Measurements from ENCODE around the gene OR4C5.

DNA sequence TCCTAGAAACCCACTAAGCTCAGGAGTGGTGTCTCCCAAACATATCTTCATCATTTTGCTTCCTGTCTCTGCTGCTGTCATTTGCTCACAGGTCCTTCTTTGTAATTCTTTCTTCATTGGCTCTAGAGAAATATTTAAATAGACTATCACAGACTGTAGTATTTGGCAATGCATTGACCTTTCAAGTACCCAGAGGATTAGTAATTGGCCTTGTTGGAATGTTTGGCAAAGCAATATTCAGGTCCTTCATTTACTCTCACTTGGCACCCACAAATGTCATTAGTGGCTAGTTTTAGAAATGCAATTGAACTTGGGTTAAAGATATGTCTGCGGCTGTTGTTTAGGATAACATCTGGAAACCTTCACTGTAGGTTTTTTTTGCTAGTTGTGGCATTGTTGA lies 11.6 kb downstream of the OR4C5 start:
- TF ChIP-seq SIN3A (IDR thresholded peaks at IDR 0.05; ENCODE audit: low read depth, low read length): no peak
- no peak for TF ChIP-seq REST (IDR thresholded peaks at IDR 0.05; ENCODE audit: low read depth, low read length)
- no peak for TF ChIP-seq HDAC6 (IDR thresholded peaks at IDR 0.05; ENCODE audit: unreplicated experiment)
- TF ChIP-seq, protein P1, sequence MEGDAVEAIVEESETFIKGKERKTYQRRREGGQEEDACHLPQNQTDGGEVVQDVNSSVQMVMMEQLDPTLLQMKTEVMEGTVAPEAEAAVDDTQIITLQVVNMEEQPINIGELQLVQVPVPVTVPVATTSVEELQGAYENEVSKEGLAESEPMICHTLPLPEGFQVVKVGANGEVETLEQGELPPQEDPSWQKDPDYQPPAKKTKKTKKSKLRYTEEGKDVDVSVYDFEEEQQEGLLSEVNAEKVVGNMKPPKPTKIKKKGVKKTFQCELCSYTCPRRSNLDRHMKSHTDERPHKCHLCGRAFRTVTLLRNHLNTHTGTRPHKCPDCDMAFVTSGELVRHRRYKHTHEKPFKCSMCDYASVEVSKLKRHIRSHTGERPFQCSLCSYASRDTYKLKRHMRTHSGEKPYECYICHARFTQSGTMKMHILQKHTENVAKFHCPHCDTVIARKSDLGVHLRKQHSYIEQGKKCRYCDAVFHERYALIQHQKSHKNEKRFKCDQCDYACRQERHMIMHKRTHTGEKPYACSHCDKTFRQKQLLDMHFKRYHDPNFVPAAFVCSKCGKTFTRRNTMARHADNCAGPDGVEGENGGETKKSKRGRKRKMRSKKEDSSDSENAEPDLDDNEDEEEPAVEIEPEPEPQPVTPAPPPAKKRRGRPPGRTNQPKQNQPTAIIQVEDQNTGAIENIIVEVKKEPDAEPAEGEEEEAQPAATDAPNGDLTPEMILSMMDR (IDR thresholded peaks at IDR 0.05 in 2 of 3, conservative IDR thresholded peaks at IDR 0.05 in 1 of 3; ENCODE audit: control insufficient read depth in 2 of 3, extremely low read depth in 1 of 3, insufficient read depth in 1 of 3, low read depth in 3 of 3, low read length in 3 of 3): no peak
- no peak for TF ChIP-seq SUZ12 (IDR thresholded peaks at IDR 0.05; ENCODE audit: unreplicated experiment)
- no peak for TF ChIP-seq MAX (IDR thresholded peaks at IDR 0.05; ENCODE audit: low read depth, low read length)
- TF ChIP-seq, protein P2, sequence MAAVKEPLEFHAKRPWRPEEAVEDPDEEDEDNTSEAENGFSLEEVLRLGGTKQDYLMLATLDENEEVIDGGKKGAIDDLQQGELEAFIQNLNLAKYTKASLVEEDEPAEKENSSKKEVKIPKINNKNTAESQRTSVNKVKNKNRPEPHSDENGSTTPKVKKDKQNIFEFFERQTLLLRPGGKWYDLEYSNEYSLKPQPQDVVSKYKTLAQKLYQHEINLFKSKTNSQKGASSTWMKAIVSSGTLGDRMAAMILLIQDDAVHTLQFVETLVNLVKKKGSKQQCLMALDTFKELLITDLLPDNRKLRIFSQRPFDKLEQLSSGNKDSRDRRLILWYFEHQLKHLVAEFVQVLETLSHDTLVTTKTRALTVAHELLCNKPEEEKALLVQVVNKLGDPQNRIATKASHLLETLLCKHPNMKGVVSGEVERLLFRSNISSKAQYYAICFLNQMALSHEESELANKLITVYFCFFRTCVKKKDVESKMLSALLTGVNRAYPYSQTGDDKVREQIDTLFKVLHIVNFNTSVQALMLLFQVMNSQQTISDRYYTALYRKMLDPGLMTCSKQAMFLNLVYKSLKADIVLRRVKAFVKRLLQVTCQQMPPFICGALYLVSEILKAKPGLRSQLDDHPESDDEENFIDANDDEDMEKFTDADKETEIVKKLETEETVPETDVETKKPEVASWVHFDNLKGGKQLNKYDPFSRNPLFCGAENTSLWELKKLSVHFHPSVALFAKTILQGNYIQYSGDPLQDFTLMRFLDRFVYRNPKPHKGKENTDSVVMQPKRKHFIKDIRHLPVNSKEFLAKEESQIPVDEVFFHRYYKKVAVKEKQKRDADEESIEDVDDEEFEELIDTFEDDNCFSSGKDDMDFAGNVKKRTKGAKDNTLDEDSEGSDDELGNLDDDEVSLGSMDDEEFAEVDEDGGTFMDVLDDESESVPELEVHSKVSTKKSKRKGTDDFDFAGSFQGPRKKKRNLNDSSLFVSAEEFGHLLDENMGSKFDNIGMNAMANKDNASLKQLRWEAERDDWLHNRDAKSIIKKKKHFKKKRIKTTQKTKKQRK (IDR thresholded peaks at IDR 0.05; ENCODE audit: low read depth, low read length): no peak
- no peak for TF ChIP-seq FOXM1 (IDR thresholded peaks at IDR 0.05; ENCODE audit: low read depth, low read length)
- no peak for TF ChIP-seq USF2 (IDR thresholded peaks at IDR 0.05; ENCODE audit: borderline replicate concordance, low read depth, low read length)
- TF ChIP-seq RELA (IDR thresholded peaks at IDR 0.05; ENCODE audit: borderline replicate concordance, partially characterized antibody): no peak
